DMS 273 (cell line): Measurements from ENCODE around the gene SLC12A6.
"Not testable (repeated sequence)": the region's sequence is repeated elsewhere in the genome, so short reads cannot be mapped to it uniquely, and the experiment has no call there.

Experiments used
- DNase-seq: peaks from one replicate; lab custom pipeline; 2025; ENCODE audit not compliant: unreplicated experiment; lab: John Stamatoyannopoulos, UW

Gene SLC12A6

DNA sequence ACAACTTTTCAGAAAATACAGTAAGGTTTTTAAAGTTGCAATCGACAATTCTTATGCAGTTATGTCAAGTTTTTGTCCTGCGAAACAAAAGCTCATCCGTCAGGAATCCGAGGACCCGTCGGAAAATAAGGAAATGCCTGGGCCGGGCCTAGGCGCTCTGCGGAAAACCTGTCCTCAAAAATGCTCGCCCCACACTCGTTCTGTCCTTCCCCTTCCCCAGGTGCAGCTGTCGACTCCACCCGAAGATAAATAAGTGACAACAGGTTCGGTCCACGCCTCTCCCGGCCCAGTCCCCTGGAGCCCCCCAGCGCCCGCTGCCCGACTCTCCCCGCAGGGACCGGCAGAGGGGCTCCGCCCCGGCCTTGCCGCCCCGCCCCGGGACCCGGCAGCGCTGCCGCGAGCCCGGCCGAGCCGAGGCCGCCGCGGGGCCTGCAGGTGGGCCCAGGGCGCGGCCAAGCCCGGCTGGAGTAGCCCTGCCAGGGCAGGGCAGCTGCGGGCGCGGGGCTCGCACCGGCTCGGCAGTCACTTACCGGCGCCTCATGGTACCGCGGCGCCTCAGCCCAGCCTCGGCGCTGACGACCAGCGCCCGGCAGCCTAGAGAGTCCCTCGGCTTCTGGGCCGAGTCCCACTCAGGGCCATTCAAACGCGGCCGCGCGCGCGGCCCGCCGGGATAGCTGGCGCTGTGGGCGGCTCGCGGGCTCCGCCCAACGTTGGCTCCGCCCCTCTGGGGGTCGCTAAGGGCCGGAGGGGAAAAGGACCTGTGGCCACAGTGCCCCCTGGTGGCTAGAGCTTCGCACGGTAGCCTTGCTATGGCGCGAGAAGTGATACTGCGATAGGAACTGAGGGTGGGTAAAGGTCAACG lies 127.9 kb downstream of the SLC12A6 start, which contains the start of gene KATNBL1:
Gene KATNBL1, minus strand, starts transcription at position 676 of the 862 bp plus-strand sequence. CDS start 46,420 bp downstream, outside the sequence.
- DNase-seq = peak; percentile 97

DNA sequence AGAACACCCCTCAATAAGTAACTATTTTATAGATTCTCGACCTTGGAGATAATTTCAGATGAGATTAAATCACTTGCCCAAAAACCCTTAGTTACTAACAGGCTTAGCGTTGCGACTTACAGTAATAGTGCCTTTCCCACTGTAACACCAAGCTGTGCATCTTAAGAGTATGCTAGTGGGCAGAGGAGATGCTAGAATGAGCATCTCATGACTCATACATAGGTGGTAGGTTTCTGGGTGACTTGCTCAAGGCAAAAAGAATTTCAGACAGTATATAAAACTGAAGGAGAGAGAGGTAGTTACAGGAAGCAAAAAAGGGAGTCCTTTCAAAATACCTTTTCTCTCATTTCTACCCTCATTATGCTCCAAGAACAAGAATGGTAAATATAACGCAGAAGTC lies 131.6 kb downstream of the SLC12A6 start:
- DNase-seq = no peak

DNA sequence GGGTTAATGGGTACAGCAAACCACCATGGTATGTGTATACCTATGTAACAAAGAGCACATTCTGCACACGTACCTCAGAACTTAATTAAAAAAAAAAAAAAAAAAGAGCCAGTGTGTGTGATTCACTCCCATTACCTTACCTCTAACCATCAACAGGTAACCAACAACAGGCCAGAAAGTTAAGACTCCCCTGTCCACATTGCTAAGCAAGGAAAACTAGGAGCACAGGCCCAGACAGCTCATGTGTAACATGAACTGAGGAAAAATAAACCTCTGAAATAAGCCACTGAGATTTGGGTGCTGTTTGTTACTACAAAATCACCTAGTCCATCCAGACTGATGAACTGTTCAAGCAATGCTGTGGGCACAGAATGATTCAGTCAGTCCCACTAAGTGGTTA lies 133.6 kb downstream of the SLC12A6 start:
- DNase-seq = no peak

DNA sequence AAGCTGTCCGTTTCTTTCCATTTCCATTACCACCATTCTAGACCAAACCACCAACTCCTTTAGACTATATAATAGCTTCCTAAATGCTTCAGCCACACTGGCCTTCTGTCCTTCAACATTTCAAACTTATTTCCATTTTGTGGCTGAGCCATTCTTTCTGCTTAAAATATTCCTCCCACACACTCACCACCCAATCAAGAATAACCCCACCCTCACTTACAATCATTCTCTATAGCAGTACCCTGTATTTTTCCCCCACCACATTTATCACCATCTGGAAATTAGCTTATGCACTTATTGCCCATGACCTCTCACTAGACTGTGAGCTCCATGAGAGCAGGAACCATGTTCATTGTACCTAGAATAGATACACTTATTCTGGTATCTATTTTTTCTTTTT lies 134.3 kb downstream of the SLC12A6 start:
- no peak for DNase-seq

DNA sequence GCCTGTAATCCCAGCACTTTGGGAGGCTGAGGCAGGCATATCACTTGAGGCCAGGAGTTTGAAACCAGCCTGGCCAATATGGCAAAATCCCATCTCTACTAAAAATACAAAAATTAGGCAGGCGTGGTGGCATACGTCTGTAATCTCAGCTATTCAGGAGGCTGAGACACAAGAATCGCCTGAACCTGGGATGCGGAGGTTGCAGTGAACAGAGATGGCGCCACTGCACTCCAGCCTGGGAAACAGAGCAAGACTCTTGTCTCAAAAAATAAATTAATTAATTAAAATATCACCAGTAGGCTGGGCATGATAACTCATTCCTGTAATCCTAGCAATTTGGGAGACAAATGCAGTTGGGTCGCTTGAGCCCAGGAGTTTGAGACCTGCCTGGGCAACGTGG lies 144.3 kb downstream of the SLC12A6 start:
- not testable (repeated sequence) for DNase-seq

DNA sequence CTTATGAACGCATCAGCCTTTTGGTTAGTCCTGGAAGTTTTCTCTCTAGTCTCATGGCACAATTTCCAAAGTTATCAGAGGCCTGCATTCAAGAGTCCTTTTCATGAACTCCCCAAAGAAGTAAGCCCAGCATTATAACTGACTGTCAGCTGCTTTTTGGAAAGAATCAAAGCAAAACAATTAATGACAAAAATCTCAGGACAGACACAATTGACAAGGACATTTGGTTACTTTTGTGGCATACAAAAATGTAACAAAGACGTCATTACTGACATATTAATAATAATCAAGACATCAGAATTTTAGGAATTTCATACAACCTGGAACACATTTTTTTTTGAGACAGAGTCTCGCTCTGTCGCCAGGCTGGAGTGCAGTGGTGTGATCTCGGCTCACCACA lies 148.9 kb downstream of the SLC12A6 start:
- DNase-seq = no peak

DNA sequence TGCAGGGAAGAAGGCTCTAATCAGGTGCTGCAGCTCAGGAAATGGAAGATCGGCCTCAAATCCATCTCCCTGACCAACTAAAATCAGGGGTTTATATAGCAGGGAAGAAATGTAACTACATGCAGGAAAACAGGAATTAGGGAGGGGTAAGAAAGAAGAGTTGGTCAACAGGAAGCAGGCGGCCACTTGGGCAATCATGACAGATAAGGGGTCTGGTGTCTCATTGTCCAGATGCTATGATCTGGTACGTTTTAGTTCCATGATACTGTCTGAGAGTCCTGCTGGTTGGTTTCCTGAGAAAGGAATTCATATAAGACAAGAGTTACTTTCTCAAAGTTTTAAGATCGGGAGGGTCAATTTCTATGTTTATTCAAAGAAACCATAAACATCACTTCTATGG lies 151.9 kb downstream of the SLC12A6 start:
- no peak for DNase-seq

DNA sequence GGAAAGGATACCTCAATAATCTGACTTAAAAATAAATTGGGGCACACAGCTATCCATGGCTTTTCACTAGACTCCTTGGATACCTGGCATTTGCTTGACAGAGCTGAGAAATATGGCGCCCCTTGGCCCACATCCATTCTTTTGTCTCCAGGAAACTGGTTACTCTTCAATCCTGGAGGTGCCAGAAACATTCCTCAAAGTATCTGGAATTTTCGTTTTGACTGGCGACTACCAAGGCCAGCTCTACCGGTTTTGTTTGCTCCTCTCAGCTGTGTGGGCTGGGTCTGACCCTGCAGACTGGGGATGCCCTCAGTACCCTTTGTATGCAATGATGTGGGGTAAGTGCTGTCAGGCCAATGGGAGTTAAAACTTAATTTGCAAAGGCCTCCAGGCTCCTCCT lies 154.6 kb downstream of the SLC12A6 start:
- DNase-seq = no peak
